Muscle of back (tissue), 11 donors: Measurements from ENCODE around the gene NKD2. TPM values are rescaled to one million over a fixed set of nuclear protein-coding genes. Genes with fewer than 3 reads are reported as not detected.
A peak's percentile ranks its signal among the peaks of the same experiment; 100 is the strongest.
"Not testable (repeated sequence)": the region's sequence is repeated elsewhere in the genome, so short reads cannot be mapped to it uniquely, and the experiment has no call there.

Experiments
- DNase-seq, 3 donors: peaks; one replicate each; pipeline versions ENCODE4 v3.0.0 to v3.0.0-alpha.2; 2013
- polyA plus RNA-seq, 10 donors: library from polyadenylated mRNA; unstranded; fragments of 120-200 nt; gene quantifications; one replicate each; pipeline ENCODE4 v1.2.1, GENCODE V29; 2013; ENCODE audit not compliant: insufficient read length in 10 of 10

Gene NKD2
- polyA plus RNA-seq, 10 donors = 1.6 to 19.5 (median 2.4) TPM

DNA sequence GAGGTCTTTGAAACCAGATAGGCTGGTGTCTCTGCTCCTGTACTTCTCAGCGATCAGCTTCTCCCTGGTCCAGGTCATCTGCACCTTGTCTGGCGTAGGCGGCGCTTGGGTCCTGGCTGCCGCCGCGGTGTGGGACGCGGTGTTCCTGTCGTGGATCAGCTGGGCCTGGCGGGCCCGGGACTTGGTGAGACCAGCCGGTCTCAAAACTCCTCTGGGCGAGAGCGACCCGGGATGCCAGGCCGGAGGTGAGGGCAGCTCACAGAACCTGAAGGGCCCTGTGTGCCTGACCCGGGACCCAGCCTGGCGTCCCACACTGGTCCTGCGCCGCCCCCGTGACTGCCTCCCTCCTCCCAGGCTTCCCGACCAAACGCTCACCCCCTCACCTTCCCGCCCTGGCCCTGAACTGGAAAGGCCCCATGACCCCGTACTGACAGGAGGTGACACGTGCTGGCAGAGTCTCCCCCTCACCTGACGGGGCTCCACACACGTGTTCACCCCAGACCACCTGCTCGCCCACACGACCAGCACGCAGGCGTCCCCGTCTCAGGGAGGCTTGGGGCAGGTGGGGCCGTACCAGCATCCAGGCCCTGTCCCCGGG, 49.0 kb downstream of the NKD2 start:
- DNase-seq = no peak

DNA sequence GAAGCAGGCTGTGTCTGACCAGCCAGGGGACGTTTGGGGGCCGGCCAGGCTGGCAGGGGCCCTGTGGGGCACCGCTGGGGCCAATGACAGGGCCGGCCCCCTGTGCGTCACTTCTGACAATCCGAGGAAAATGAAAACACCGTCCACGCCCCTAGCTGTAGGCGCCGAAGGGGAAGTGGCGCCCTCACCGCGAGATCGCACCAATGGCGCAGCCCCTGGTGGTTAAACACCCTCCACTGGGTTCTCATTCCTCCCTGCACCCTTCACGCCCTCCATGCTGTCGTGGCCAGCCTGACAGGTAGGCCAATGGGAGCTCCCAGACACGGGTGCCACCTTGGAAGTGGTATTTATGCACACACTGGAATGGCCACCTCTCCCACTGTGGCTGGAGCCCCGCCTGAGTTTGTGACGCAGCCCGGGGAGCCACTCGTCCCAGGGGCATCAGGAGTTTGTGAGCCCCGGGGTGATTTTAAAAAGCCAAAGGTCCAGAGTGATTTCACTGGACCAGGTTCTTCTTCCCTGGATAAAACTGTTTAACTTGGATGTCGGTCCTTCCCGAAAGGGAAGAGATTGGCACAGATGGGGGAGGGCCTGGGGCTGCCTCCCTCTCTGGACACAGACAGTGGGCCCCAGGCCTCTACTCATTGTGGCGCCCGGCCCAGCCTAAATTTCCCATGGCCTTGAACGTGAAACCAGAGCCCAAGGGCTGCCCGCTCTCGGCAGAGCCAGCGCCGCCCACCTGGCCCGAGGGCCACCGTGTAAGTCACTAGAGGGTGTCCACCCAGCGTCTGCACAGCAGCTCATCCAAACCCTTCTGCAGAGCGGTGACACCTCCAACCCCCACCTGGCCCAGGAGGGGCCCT, 49.7 kb downstream of the NKD2 start:
- no peak for DNase-seq

GRCh38 chr5:1058988-1059883, 50.6 kb downstream of the NKD2 start:
- DNase-seq = no peak

GRCh38 chr5:1059884-1060263, 51.3 kb downstream of the NKD2 start:
- no peak for DNase-seq

- no peak for DNase-seq
These were observed 52.0 kb downstream of the NKD2 start for GRCh38 chr5:1060535-1060981.

GRCh38 chr5:1061292-1061691, 52.7 kb downstream of the NKD2 start:
- not testable (repeated sequence) for DNase-seq

- no peak for DNase-seq
These were observed 53.3 kb downstream of the NKD2 start for GRCh38 chr5:1061916-1062315.

GRCh38 chr5:1062761-1063568, 54.4 kb downstream of the NKD2 start:
- DNase-seq = no peak

GRCh38 chr5:1063661-1064382, 55.2 kb downstream of the NKD2 start:
- no peak for DNase-seq

DNA sequence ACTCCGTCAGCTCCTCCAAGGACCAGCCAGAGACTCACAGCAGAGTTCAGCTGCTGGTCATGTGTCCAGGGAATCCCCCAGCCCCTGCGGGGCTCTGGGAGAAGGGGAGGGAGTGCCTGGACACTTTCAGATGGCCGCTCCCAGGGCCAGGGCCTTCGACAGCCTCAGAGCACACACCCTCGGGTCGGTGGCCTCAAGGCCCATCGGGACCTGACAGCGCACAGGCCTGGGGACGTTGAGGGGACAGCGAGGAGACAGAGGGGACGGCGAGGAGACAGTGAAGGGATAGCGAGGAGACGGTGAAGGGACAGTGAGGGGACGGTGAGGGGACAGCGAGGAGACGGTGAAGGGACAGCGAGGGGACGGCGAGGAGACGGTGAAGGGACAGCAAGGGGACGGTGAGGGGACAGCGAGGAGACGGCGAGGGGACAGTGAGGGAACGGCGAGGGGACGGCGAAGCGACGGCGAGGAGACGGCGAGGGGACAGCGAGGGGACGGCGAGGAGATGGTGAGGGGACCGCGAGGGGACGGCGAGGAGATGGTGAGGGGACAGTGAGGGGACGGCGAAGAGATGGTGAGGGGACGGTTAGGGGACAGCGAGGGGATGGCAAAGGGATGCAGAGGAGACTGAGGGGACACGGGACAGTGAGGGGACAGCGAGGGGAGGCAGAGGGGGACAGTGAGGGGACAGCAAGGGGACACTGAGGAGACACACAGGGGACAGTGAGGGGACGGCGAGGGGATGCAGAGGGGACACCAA, 56.0 kb downstream of the NKD2 start:
- no peak for DNase-seq

- DNase-seq = no peak
These were observed 56.6 kb downstream of the NKD2 start for GRCh38 chr5:1065143-1065750.

- no peak for DNase-seq
These were observed 57.5 kb downstream of the NKD2 start for GRCh38 chr5:1065891-1066650.

DNA sequence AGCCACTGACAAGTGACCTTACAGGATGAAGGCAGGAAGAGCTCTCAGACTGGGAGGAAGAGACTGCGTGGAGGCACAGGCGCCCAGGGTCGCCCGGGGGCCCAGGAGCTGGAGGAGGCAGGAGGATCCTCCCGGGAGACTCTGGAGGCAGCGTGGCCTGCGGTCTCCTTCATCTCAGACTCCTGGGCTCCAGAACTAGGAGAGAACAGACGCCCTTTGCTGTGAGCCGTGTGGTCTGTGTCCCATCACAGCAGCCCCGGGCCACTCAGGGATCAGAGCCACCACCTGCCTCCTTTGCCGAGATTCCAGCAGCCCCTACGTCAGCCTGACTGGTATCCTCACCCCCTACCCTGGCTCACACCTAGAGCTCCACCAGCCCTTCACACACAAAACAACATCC, 58.1 kb downstream of the NKD2 start:
- DNase-seq = no peak

DNA sequence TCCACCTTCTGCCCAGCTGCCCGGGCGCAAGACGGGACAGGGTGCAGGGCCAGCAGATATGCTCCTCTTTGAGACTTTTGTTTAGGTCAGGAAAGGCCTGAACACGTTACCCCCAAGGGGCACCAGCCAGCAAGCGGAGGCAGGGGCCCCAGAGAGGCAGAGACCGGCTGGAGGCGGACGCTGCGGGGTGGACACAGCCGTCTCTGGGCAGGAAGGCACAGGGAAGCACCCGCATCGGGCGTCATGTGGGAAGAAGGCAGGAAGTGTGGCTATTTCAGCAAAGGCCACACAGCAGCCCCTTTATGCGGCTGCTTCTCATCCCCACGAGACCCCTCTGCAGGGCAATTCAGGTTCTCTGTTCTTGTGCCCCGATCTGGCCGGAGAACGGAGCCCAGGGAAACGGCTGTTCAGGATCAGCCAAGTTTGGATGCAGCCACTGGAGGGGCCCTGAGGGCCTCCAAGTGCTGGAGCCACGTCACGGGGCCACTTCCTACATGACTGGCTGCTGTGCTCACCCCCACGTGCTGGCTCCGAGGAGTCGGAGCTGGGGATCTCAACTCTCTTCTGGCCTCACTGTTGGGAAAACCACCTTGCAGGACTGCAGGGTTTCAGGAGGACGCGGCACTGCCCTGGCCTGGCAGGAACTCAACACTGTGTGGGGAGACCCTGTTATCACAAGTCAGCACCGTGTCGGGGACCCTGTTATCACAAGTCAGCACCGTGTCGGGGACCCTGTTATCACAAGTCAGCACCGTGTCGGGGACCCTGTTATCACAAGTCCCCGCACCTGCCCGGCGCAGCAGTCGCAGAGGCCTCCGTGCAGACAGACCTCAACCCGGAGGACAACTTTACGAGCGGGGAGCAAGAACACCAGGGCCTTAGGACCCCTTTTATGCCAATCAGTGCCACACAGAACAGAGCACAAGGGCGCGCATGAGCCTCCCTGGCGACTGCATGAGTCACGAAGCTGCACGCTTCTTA, 58.8 kb downstream of the NKD2 start:
- peak in 1 of 3 donors; percentile 36 for DNase-seq

GRCh38 chr5:1068204-1068894, 59.7 kb downstream of the NKD2 start:
- DNase-seq = peak in 1 of 3 donors; percentile 50

GRCh38 chr5:1068895-1069719, 60.5 kb downstream of the NKD2 start:
- DNase-seq = no peak
